Measurements from ENCODE around the gene SAMD11.

The SAMD11 gene

DNA sequence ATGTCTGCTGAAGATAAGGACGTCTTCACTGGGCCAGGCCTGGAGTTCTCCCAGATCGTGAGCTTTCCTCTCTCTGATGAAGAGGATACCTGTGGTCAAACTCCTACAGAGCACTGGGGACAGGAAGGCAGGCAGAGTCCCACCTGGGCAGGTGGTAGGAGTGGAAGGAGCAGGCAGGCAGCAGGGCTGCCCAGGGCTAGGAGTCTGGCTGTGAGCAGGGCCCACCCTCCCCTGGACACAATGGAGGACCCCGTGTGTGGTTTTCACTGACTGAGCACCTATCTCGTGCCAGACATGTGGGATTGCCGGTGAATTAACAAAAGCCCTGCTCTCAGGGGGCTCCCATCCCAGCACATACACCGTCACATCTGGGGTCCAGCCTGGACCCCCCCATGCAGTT, 4.9 kb upstream of the SAMD11 start:
- DNase-seq = no peak

GRCh38 chr1:919271-919872, 4.4 kb upstream of the SAMD11 start:
- no peak for DNase-seq

DNA sequence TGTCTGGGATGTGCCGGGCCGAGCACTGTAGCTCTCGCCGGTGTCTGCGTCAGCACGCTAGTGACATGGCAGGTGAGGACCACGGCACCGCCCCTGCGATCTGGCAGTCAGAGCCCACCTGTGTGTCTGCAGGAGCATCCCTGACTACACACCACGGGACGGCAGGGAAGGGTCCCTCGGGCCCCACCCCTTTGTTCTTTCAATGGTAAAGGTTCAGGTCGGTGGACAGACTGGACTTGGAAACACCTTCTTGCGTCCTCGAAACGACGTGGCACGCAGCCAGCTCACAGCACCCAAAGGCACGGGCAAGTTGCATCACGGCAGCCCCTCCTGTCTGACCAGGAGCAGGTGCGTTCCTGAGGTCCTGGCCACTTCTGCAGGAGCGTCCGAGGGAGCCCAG, 3.7 kb upstream of the SAMD11 start:
- DNase-seq = no peak

- DNase-seq = no peak
These were observed 3.2 kb upstream of the SAMD11 start for GRCh38 chr1:920521-920920.

DNA sequence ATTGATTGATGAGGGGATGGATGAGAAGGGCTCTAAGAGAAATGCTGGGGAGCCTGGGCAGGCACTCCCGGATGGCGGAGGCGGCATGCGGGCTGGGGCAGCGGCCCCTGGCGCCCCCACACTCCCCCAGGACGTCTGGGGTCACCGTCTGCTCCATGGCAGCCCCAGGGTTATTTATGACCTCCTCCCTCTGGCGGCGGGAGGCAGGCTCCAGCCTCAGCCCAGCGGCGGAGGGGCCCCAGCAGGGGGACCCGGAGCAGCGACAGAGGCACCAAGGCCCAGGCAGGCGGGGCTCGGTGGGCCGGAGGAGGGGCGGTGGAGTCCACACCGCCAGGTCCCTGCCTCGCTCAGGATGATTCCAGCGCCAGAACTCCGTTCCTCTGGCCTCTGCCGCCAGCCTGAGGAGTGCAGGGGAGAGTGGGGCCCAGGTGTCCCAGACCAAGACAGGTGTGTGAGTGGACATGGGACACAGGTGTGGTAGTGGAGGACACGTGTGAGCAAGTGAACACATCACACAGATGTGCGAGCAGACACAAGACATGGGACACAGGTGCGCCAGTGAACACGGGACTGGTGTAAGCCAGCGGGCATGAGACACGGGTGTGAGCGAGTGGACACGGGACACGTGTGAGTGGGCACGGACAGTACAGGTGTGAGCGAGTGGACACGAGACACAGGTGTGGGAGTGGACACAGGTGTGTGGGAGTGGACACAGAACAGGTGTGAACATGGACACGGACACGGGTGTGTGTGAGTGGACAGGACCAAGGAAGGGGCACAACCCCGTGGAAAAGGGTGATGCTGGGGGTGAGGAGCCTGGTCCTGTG, 2.5 kb upstream of the SAMD11 start:
- peak; percentile 70 for DNase-seq

GRCh38 chr1:923991-924655, 400 bp downstream of the SAMD11 start:
- no peak for DNase-seq

DNA sequence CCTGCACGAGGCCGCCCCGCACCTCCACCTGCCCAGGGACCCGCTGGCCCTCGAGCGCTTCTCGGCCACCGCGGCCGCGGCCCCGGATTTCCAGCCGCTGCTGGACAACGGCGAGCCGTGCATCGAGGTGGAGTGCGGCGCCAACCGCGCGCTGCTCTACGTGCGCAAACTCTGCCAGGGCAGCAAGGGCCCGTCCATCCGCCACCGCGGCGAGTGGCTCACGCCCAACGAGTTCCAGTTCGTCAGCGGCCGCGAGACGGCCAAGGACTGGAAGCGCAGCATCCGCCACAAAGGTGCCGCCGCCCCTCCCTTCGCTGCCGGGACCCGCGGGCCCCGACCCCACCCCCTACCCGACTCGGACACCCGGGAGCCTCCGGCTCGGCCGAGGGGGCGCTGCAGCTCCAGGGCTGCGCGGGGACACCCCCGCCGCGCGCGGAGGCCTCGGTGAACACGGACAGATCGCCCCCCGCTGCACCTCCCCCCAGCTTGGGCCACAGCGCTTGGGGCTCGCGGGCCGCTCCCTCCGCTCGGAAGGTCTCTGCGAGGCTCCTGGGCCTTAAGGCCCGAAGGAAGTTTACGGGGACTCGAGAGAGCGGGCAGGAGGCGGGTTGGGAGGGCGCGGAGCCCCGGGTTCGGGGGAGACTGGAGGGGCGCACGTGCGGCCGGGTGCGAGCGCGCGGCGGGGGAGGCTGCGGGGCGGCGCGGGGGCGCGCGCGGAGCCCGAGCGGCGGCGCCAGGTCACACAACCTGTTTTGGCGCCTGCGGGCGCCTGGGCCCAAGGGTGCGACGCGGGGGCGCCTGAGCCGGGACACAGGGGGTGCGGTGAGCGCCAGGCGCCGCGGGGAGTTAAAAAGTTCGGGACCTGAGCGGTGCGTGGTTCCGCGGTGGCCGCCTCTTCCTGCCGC, 1.2 kb downstream of the SAMD11 start:
- DNase-seq = peak; percentile 26

- peak; percentile 15 for DNase-seq
These were observed 2.1 kb downstream of the SAMD11 start for GRCh38 chr1:925561-926421.

GRCh38 chr1:927234-927633, 3.5 kb downstream of the SAMD11 start:
- no peak for DNase-seq

- DNase-seq = no peak
These were observed 4.0 kb downstream of the SAMD11 start for GRCh38 chr1:927748-928147.

- no peak for DNase-seq
These were observed 5.3 kb downstream of the SAMD11 start for GRCh38 chr1:928825-929661.

GRCh38 chr1:929712-930632, 6.2 kb downstream of the SAMD11 start:
- no peak for DNase-seq

DNA sequence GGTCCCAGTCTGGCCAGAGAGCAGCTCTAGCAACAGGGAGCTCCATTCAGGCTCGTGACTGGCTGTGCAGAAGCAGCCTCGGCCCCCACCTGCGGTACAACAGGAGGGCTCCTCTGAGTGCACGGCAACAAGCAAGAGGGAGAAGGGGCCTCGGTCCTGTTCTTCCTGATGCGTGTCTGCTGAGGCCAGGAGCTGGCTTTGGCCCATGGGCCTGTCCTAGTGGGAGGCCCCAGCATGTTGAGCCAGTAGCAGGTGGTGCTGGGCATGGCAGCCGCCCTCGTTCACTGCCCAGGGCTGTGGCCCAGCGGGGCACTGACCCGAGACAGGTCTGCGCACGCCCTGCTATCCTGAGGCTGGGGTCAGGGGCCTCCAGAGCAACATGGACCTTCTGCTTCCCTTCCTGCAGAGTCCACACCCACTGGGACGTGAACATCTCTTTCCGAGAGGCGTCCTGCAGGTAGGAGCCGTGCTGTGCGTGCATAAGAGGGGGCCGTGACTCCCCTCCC, 7.0 kb downstream of the SAMD11 start:
- no peak for DNase-seq

DNA sequence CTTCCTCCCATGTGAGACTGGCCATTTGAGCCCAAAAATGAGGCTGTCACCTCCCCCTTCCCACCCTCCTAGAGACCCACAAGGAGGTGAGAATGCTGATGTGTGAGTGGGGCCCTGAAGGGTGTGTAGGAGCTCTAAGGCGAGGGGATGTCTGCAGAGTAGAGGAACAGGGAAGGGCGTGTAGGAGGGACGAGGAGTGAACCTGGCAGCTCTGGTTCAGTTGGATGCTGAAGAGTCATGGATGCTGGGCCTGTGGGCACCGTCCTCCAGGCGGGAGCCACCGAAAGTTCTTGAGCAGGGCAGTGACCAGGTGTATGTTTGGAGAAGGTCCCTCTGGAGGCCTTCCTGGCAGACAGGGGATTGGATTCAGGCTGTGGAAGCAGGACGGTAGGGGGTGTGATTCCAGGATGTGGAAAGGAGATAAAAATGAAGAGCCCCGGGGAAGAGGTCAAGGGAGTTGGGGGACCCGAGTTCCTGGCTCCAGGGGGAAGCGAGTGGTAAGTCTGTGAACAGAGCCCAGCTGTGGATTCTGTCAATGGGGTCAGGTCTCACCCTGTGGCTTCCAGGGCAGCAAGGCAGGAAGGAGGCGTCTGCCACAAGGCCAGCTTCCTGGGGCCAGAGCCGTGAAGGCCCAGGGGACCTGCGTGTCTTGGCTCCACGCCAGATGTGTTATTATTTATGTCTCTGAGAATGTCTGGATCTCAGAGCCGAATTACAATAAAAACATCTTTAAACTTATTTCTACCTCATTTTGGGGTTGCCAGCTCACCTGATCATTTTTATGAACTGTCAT, 7.9 kb downstream of the SAMD11 start:
- no peak for DNase-seq

- DNase-seq = no peak
These were observed 8.4 kb downstream of the SAMD11 start for GRCh38 chr1:932173-932510.

GRCh38 chr1:932776-933602, 9.3 kb downstream of the SAMD11 start:
- DNase-seq = no peak

GRCh38 chr1:933603-933940, 9.8 kb downstream of the SAMD11 start:
- DNase-seq = no peak
